ENCODE data around the gene SCRT2. TPM values are rescaled to one million over a fixed set of nuclear protein-coding genes. Genes with fewer than 3 reads are reported as not detected.

Gene SCRT2
- total and polyA plus RNA-seq, 2 of the 4 experiments (the other 2 are of a cell fraction): not detected

DNA sequence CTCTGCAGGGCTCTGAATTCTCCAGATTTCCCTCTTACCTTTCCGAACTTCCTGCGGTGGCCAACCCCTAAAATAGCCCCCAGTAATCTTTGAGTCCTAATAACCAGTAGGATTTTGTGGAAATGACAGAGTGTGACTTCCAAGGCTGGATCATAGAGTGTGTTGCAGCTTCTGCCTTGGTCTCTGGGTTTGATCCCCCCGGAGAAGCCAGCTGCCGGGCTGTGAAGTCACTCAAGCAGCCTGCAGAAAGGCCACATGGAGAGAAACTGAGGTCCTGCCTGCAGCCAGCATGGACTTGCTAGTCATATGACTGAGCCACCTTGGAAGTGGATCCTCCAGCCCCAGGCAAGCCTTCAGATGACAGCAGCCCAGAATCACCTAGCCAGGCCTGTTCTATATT, 46.3 kb upstream of the SCRT2 start:
- Histone ChIP-seq H3K27me3 (ENCODE audit: control insufficient read depth, insufficient read depth, low read length) (peaks cover 40% of the 10 kb centered on the region), H3K4me2 (ENCODE audit: low read depth, low read length) (no peak overlapping the region), H2BK120ac (ENCODE audit: low read depth, low read length) (no peak overlapping the region), H2AK5ac (ENCODE audit: low read depth, low read length) (no peak overlapping the region), H2BK5ac (ENCODE audit: low read depth, low read length, poor library complexity, severe bottlenecking) (no peak overlapping the region), H3K14ac (replicated peaks; ENCODE audit: low read depth, low read length) (no peak overlapping the region), H4K5ac (ENCODE audit: low read depth, low read length) (no peak overlapping the region), H2BK15ac (ENCODE audit: low read depth, low read length) (no peak overlapping the region), H4K20me1 (ENCODE audit: insufficient read depth, low read length) (no peaks in the 10 kb centered on the region; the same call in 1 of the 2 replicates), H4K91ac (ENCODE audit: insufficient read depth, low read depth, low read length) (no peak overlapping the region), H3K18ac (ENCODE audit: low read depth, low read length) (no peak overlapping the region), H3K4me3 (ENCODE audit: insufficient read depth, low read depth, low read length) (no peak overlapping the region), H3K23ac (ENCODE audit: low read depth, low read length) (no peak overlapping the region), H2AFZ (replicated peaks; ENCODE audit: low read length, poor library complexity) (no peak overlapping the region), H3K79me1 (ENCODE audit: low read depth in 1 of 2, low read length in 2 of 2) (no peaks in the 10 kb centered on the region), H3K4me1 (ENCODE audit: control insufficient read depth, insufficient read depth, low read length) (no peaks in the 10 kb centered on the region), H3K4ac (ENCODE audit: low read depth, low read length) (no peak overlapping the region), H4K8ac (ENCODE audit: low read depth in 2 of 2, low read length in 2 of 2) (no peak overlapping the region), H3K27ac (ENCODE audit: insufficient read depth, low read length) (no peak overlapping the region), H3K9me1 (ENCODE audit: insufficient read depth, low read length) (no peaks in the 10 kb centered on the region), H2AK9ac (replicated peaks; ENCODE audit: low read depth, low read length, poor library complexity) (no peak overlapping the region), H3K9ac (ENCODE audit: low read depth, low read length) (no peak overlapping the region), H2BK20ac (ENCODE audit: low read depth, low read length) (no peak overlapping the region), H3K9me3 (ENCODE audit: control insufficient read depth, insufficient read depth, low read length) (no peaks in the 10 kb centered on the region), H3K56ac (ENCODE audit: extremely low read depth, insufficient read depth, low read length) (no peak overlapping the region), H3K36me3 (ENCODE audit: control insufficient read depth, insufficient read depth, low read length) (no peaks in the 10 kb centered on the region)
- intact Hi-C loops (cut with micrococcal nuclease): no loop called here
- no peak for DNase-seq
- no TSS peak for BruUV-seq (replicated peaks)
- ATAC-seq (ENCODE audit: low read depth): no peak
- ChIA-PET CTCF (no interaction called here), POLR2A (ENCODE audit: unreplicated experiment) (no interaction called here)
- TF ChIP-seq CHD1 (IDR thresholded peaks at IDR 0.05; ENCODE audit: low read depth, low read length): no peak
- no peak for TF ChIP-seq POLR2A (IDR thresholded peaks at IDR 0.05; ENCODE audit: low read depth, low read length)
- TF ChIP-seq NFE2L2 (IDR thresholded peaks at IDR 0.05; ENCODE audit: low read depth, low read length): no peak
- TF ChIP-seq, protein P1, sequence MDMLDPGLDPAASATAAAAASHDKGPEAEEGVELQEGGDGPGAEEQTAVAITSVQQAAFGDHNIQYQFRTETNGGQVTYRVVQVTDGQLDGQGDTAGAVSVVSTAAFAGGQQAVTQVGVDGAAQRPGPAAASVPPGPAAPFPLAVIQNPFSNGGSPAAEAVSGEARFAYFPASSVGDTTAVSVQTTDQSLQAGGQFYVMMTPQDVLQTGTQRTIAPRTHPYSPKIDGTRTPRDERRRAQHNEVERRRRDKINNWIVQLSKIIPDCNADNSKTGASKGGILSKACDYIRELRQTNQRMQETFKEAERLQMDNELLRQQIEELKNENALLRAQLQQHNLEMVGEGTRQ (IDR thresholded peaks at IDR 0.05; ENCODE audit: low read depth, low read length): no peak
- no peak for TF ChIP-seq CEBPB (IDR thresholded peaks at IDR 0.05; ENCODE audit: low read depth, low read length)
- no peak for TF ChIP-seq RFX5 (IDR thresholded peaks at IDR 0.05; ENCODE audit: low read depth, low read length)
- TF ChIP-seq MAFK (IDR thresholded peaks at IDR 0.05; ENCODE audit: low read depth, low read length): no peak
- TF ChIP-seq, protein P2, sequence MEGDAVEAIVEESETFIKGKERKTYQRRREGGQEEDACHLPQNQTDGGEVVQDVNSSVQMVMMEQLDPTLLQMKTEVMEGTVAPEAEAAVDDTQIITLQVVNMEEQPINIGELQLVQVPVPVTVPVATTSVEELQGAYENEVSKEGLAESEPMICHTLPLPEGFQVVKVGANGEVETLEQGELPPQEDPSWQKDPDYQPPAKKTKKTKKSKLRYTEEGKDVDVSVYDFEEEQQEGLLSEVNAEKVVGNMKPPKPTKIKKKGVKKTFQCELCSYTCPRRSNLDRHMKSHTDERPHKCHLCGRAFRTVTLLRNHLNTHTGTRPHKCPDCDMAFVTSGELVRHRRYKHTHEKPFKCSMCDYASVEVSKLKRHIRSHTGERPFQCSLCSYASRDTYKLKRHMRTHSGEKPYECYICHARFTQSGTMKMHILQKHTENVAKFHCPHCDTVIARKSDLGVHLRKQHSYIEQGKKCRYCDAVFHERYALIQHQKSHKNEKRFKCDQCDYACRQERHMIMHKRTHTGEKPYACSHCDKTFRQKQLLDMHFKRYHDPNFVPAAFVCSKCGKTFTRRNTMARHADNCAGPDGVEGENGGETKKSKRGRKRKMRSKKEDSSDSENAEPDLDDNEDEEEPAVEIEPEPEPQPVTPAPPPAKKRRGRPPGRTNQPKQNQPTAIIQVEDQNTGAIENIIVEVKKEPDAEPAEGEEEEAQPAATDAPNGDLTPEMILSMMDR (conservative IDR thresholded peaks at IDR 0.05; ENCODE audit: low read depth, low read length): no peak
- no peak for TF ChIP-seq SMC3 (IDR thresholded peaks at IDR 0.05; ENCODE audit: low read depth, low read length)
- TF ChIP-seq, protein P3, sequence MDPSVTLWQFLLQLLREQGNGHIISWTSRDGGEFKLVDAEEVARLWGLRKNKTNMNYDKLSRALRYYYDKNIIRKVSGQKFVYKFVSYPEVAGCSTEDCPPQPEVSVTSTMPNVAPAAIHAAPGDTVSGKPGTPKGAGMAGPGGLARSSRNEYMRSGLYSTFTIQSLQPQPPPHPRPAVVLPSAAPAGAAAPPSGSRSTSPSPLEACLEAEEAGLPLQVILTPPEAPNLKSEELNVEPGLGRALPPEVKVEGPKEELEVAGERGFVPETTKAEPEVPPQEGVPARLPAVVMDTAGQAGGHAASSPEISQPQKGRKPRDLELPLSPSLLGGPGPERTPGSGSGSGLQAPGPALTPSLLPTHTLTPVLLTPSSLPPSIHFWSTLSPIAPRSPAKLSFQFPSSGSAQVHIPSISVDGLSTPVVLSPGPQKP (IDR thresholded peaks at IDR 0.05; ENCODE audit: borderline replicate concordance, low read depth, low read length): no peak
- no peak for TF ChIP-seq MXI1 (IDR thresholded peaks at IDR 0.05; ENCODE audit: borderline replicate concordance, low read depth, low read length)
- TF ChIP-seq BHLHE40 (IDR thresholded peaks at IDR 0.05; ENCODE audit: low read depth, low read length): no peak
- no peak for TF ChIP-seq RAD21 (IDR thresholded peaks at IDR 0.05; ENCODE audit: low read length)
- no peak for TF ChIP-seq RCOR1 (IDR thresholded peaks at IDR 0.05; ENCODE audit: insufficient replicate concordance, low read length)
- no peak for TF ChIP-seq FOS (IDR thresholded peaks at IDR 0.05; ENCODE audit: low read depth, low read length)
- no peak for TF ChIP-seq MAZ (IDR thresholded peaks at IDR 0.05; ENCODE audit: borderline replicate concordance, low read depth, low read length)
- dilution Hi-C loops (cut with HindIII; ENCODE audit: low sequenced_read_pairs, unreplicated experiment): no loop called here
- in situ Hi-C loops (cut with MboI; ENCODE audit: low sequenced_read_pairs): no loop called here
- WGBS, 2 experiments (ENCODE audit: extremely low coverage in 2 of 2, insufficient read length in 1 of 2): 59% methylated on average over 2 of the region's 4 CpGs; no CpG with 5 or more reads in 1 of the 2 experiments
